DOHH2 (cell line): ENCODE data around the gene TPRG1L.
A peak's percentile ranks its signal among the peaks of the same experiment; 100 is the strongest.

Source experiments
- H3F3A ChIP-seq: fragments of 200-600 bp; sonication (generic), shearing (Covaris generic); 2 replicates; pipeline ENCODE4 v1.6.0; 2016; ENCODE audit warnings: antibody characterized with exemption, mild to moderate bottlenecking; ENCODE audit not compliant: control insufficient read depth, insufficient read depth
- H3K27ac ChIP-seq: fragments of 200-600 bp; sonication (generic); 2 replicates; pipeline ENCODE4 v1.5.1; 2014; ENCODE audit warnings: low read depth, mild to moderate bottlenecking, low read length, moderate library complexity
- H3K27me3 ChIP-seq: fragments of 200-600 bp; sonication (generic); 2 replicates; pipeline ENCODE4 v1.6.1; 2014; ENCODE audit warnings: mild to moderate bottlenecking, low read length, mixed read lengths; ENCODE audit not compliant: control insufficient read depth
- H3K36me3 ChIP-seq: fragments of 200-600 bp; sonication (generic); 2 replicates; pipeline ENCODE4 v1.6.1; 2014; ENCODE audit warnings: mild to moderate bottlenecking, low read length, moderate library complexity, mixed read lengths; ENCODE audit not compliant: control insufficient read depth
- H3K4me1 ChIP-seq: fragments of 200-600 bp; sonication (generic); 2 replicates; pipeline ENCODE4 v1.6.1; 2014; ENCODE audit warnings: mild to moderate bottlenecking, low read length, mixed read lengths; ENCODE audit not compliant: control insufficient read depth
- H3K4me2 ChIP-seq: fragments of 200-600 bp; sonication (generic); 2 replicates; pipeline ENCODE4 v1.6.0; 2014; ENCODE audit warnings: mild to moderate bottlenecking, low read length, moderate library complexity
- H3K4me3 ChIP-seq: fragments of 200-600 bp; sonication (generic); 2 replicates; pipeline ENCODE4 v1.5.1; 2014; ENCODE audit warnings: mild to moderate bottlenecking, low read length, mixed read lengths
- H3K79me2 ChIP-seq: fragments of 200-600 bp; sonication (generic); 2 replicates; pipeline ENCODE4 v1.6.1; 2014; ENCODE audit warnings: mild to moderate bottlenecking, low read length, mixed read lengths; ENCODE audit not compliant: control insufficient read depth
- H3K9me2 ChIP-seq: fragments of 200-600 bp; sonication (generic); replicated peaks from 2 replicates; pipeline ENCODE4 v1.6.1; 2014; ENCODE audit warnings: mild to moderate bottlenecking, low read length, mixed read lengths; ENCODE audit not compliant: control insufficient read depth
- H3K9me3 ChIP-seq: fragments of 200-600 bp; sonication (generic); 2 replicates; pipeline ENCODE4 v1.6.1; 2014; ENCODE audit warnings: antibody characterized with exemption, low read length, mixed read lengths; ENCODE audit not compliant: control insufficient read depth, insufficient read depth
- H4K20me1 ChIP-seq: fragments of 200-600 bp; sonication (generic); 2 replicates; pipeline ENCODE4 v1.6.0; 2014; ENCODE audit warnings: low read depth, mild to moderate bottlenecking, antibody characterized with exemption, low read length, moderate library complexity; ENCODE audit not compliant: control insufficient read depth, insufficient read depth
- EZH2phosphoT487 ChIP-seq: fragments of 200-600 bp; sonication (generic); IDR thresholded peaks from 2 replicates; pipeline ENCODE4 v1.6.1; 2017; ENCODE audit warnings: borderline replicate concordance, mild to moderate bottlenecking, antibody characterized with exemption, low read length, moderate library complexity, mixed read lengths
- TF ChIP-seq, protein P1 (sequence below): fragments of 200-600 bp; sonication (generic); IDR thresholded peaks from one replicate; pipeline ENCODE4 v1.5.1; 2014; ENCODE audit warnings: antibody characterized with exemption, mild to moderate bottlenecking, low read depth, low read length; ENCODE audit not compliant: poor library complexity, severe bottlenecking

TPRG1L gene

DNA sequence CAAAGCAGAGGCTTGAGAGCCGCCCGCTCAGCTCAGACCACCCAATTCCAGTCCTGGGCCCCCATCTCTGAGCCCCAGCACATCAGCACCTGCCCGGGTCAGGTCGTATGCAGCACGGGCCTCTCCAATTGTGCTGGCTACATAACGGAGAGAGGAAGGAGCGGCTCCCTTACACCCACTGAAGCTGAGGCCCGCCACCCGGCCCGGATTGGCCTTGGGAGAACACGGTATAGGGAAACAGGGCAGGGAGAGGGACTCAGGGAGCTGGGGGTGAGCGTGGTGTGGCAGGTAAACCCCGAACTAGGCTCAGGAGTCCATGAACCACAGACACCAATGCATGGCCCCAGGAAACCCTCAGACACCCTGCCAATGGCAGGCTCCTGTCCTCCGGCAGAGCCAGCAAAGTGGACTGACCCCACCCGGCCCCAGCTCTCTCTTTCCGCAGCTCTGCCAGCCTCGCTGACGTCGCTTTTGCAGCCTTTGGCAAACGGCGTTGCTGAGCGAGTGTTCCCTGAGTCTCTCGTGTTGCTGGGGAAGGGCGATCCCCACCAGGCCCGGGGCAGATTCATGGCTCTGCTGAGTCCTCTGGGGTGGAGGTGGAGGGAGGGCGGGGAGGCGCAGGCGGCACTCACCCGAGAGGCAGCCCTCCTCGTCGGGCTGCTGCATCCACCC lies 30.0 kb upstream of the TPRG1L start:
- no peaks in the 10 kb centered on the region for H3K27me3 ChIP-seq
- H3K79me2 ChIP-seq, result no peaks in the 10 kb centered on the region
- 0 out of 2 replicates have a peak, but pooled peaks cover 5% of the 10 kb centered on the region for H3F3A ChIP-seq
- H3K9me2 ChIP-seq, result no peaks in the 10 kb centered on the region
- TF ChIP-seq, protein P1, sequence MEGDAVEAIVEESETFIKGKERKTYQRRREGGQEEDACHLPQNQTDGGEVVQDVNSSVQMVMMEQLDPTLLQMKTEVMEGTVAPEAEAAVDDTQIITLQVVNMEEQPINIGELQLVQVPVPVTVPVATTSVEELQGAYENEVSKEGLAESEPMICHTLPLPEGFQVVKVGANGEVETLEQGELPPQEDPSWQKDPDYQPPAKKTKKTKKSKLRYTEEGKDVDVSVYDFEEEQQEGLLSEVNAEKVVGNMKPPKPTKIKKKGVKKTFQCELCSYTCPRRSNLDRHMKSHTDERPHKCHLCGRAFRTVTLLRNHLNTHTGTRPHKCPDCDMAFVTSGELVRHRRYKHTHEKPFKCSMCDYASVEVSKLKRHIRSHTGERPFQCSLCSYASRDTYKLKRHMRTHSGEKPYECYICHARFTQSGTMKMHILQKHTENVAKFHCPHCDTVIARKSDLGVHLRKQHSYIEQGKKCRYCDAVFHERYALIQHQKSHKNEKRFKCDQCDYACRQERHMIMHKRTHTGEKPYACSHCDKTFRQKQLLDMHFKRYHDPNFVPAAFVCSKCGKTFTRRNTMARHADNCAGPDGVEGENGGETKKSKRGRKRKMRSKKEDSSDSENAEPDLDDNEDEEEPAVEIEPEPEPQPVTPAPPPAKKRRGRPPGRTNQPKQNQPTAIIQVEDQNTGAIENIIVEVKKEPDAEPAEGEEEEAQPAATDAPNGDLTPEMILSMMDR, result no peak
- no peak for TF ChIP-seq EZH2phosphoT487
- no peak overlapping the region for H3K4me2 ChIP-seq
- H3K27ac ChIP-seq, result no peak overlapping the region
- peaks cover 39% of the 10 kb centered on the region for H3K4me1 ChIP-seq
- no peak overlapping the region for H3K4me3 ChIP-seq
- H3K9me3 ChIP-seq, result no peaks in the 10 kb centered on the region
- no peaks in the 10 kb centered on the region for H4K20me1 ChIP-seq
- no peaks in the 10 kb centered on the region for H3K36me3 ChIP-seq

DNA sequence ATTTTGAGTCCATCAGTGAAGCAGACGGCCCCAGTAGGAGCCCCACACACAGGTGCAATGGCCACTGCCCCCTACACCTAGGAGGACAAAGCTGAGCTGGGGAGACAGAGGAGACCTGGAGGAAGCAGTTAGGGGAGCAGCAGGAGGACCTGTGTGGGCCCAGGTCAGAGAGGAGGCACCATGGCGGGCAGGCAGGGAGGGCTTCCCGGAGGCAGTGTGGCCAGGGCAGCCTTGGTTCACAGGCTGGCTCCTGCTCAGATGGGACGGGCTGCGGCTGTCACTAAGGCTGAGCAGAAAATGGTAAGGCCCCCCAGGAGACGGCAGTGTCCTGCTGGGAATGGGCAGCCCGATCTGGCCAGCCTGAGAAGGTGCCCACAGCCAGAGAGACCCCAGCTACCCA lies 28.9 kb upstream of the TPRG1L start:
- H3K36me3 ChIP-seq, result no peaks in the 10 kb centered on the region
- H4K20me1 ChIP-seq, result no peaks in the 10 kb centered on the region

DNA sequence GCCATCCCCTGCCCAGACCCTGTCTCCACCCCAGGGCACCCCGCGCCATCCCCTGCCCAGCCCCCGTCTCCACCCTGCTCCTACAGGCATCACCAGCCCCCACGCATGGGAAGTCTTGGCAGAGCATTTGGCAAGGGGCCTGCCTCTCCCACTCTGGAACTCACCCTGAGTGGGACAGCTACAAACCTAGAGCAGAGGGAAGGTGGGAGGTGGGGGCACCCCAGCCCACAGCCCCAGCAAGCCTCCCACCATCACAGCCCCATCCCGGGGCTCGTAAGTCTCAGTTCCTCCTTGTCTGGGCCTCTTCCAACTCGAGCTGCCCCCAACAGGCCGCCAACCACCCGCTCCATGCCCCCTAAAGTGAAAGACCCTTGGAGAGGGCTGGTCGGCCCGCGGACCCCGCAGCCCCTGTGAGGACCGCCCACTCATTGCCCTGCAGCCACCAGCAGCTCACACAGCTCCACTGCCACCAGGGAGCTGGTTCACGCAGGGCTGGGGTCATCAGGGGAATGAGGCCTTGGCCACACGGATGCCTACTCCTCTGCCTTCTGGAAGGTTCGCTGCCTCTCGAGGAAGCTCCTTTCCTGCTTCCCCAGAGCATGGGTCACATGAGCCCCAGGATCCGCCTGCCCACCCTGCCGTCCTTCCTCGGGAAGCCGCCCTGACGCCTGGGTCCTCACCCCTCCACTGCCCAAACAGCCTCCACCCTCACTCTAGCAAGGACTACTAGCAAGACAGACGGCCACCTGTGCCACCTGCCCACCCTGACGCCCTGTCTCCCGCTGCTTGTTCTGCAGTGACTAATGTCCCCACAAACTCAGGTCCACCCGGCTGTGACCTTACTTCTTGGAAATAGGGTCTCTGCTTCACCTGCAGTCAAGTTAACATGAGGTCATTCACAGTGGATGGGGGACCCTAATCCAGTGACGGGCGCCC lies 27.9 kb upstream of the TPRG1L start:
- no peak for TF ChIP-seq EZH2phosphoT487
- TF ChIP-seq, protein P1, result no peak
- peak overlapping the region; percentile 27 for H3K4me3 ChIP-seq
- H3K9me3 ChIP-seq, result no peaks in the 10 kb centered on the region
- H3K27ac ChIP-seq, result peak overlapping the region; percentile 77
- no peaks in the 10 kb centered on the region for H3K27me3 ChIP-seq
- peaks cover 39% of the 10 kb centered on the region for H3K4me1 ChIP-seq
- no peaks in the 10 kb centered on the region for H3K9me2 ChIP-seq
- no peaks in the 10 kb centered on the region for H4K20me1 ChIP-seq
- H3K79me2 ChIP-seq, result no peaks in the 10 kb centered on the region
- H3K4me2 ChIP-seq, result peak overlapping the region; percentile 58
- H3F3A ChIP-seq, result 0 out of 2 replicates have a peak, but pooled peaks cover 5% of the 10 kb centered on the region
- no peaks in the 10 kb centered on the region for H3K36me3 ChIP-seq

More for the DNA sequence above, 28.9 kb upstream of the TPRG1L start:
- no peak overlapping the region for H3K27ac ChIP-seq
- H3K4me3 ChIP-seq, result no peak overlapping the region
- H3K9me2 ChIP-seq, result no peaks in the 10 kb centered on the region
- no peaks in the 10 kb centered on the region for H3K27me3 ChIP-seq
- H3K79me2 ChIP-seq, result no peaks in the 10 kb centered on the region
- H3F3A ChIP-seq, result 0 out of 2 replicates have a peak, but pooled peaks cover 5% of the 10 kb centered on the region
- no peak for TF ChIP-seq EZH2phosphoT487
- no peaks in the 10 kb centered on the region for H3K9me3 ChIP-seq
- no peak overlapping the region for H3K4me2 ChIP-seq
- peaks cover 39% of the 10 kb centered on the region for H3K4me1 ChIP-seq

DNA sequence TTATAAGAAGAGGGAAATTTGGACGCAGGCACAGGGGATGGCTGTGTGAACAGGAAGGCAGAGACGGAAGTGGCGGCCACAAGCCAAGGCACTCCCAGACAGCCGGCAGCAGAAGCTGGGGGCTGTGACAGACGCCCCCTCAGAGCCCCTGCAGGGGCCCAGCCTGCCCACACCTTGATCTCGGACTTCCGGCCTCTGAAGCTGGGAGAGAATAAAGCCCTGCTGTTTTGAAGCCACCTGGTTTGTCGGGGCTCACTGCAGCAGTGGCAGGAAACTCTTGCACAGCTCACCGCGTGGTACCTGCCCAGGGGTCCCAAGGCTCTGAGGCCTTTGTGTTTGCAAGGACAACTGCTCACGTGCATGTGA lies 27.2 kb upstream of the TPRG1L start:
- Histone ChIP-seq H4K20me1 (no peaks in the 10 kb centered on the region), H3K4me3 (peak overlapping the region; percentile 27), H3K9me2 (no peaks in the 10 kb centered on the region), H3K27ac (peak overlapping the region; percentile 77), H3F3A (0 out of 2 replicates have a peak, but pooled peaks cover 5% of the 10 kb centered on the region), H3K9me3 (no peaks in the 10 kb centered on the region), H3K79me2 (no peaks in the 10 kb centered on the region), H3K4me1 (peaks cover 39% of the 10 kb centered on the region), H3K4me2 (peak overlapping the region; percentile 58), H3K36me3 (no peaks in the 10 kb centered on the region), H3K27me3 (no peaks in the 10 kb centered on the region)
- TF ChIP-seq, protein P1, result no peak
- TF ChIP-seq EZH2phosphoT487, result no peak
